ENCODE measurements around the gene ODR4.

GRCh38 chr1:186421446-186421845, 45.8 kb downstream of the ODR4 start:
- TF ChIP-seq CTCF (conservative IDR thresholded peaks at IDR 0.05; ENCODE audit: low read length) = no peak
- TF ChIP-seq EZH2phosphoT487 (IDR thresholded peaks at IDR 0.05; ENCODE audit: borderline replicate concordance) = no peak

Measured in Loucy (cell line).